GM23338 (cell line): Measurements from ENCODE around the gene PTPN18.

Source experiments
- CREB1 ChIP-seq: fragments of 250-450 bp; sonication (Bioruptor Pico); IDR thresholded peaks from 2 replicates; pipeline ENCODE4 v1.5.0; 2020; ENCODE audit warnings: low read depth, mild to moderate bottlenecking, moderate library complexity
- CTCF ChIP-seq, 2 experiments: fragments of 200-600 bp in 1 of 2; sonication (generic) in 1 of 2; conservative IDR thresholded peaks; 2 replicates each; pipeline versions ENCODE4 v1.5.1 to v1.6.1; 2016 to 2017; ENCODE audit warnings: antibody characterized with exemption in 2 of 2, low read depth in 2 of 2, mild to moderate bottlenecking in 2 of 2, moderate library complexity in 1 of 2
- ETS1 ChIP-seq: IDR thresholded peaks from 2 replicates; pipeline ENCODE4 v1.6.1; 2016; ENCODE audit warnings: antibody characterized with exemption
- EZH2 ChIP-seq: fragments of 200-600 bp; sonication (generic); IDR thresholded peaks from one replicate; pipeline ENCODE4 v1.8.0; 2017; ENCODE audit warnings: antibody characterized with exemption, mild to moderate bottlenecking, low read depth; ENCODE audit not compliant: unreplicated experiment
- EZH2phosphoT487 ChIP-seq: fragments of 200-600 bp; sonication (generic); IDR thresholded peaks from one replicate; pipeline ENCODE4 v1.8.1; 2018; ENCODE audit warnings: antibody characterized with exemption; ENCODE audit not compliant: unreplicated experiment
- JUNB ChIP-seq: IDR thresholded peaks from one replicate; pipeline ENCODE4 v1.6.1; 2016; ENCODE audit warnings: antibody characterized with exemption; ENCODE audit not compliant: unreplicated experiment
- POLR2AphosphoS5 ChIP-seq: IDR thresholded peaks from 2 replicates; pipeline ENCODE4 v1.6.1; 2016; ENCODE audit warnings: antibody characterized with exemption, low read depth
- REST ChIP-seq: IDR thresholded peaks from one replicate; pipeline ENCODE4 v1.6.1; 2018; ENCODE audit warnings: antibody characterized with exemption; ENCODE audit not compliant: unreplicated experiment

GRCh38 chr2:130327703-130328527, 27.9 kb upstream of the PTPN18 start:
- TF ChIP-seq CTCF (conservative IDR thresholded peaks at IDR 0.05; ENCODE audit: low read depth in 2 of 2) = peak; percentile 51 to 54
- no peak for TF ChIP-seq EZH2
- no peak for TF ChIP-seq CREB1
- TF ChIP-seq REST = no peak
- TF ChIP-seq POLR2AphosphoS5 = no peak
- no peak for TF ChIP-seq JUNB
- TF ChIP-seq EZH2phosphoT487 = no peak
- TF ChIP-seq ETS1 = no peak
